CD4-positive, alpha-beta memory T cell (primary cell): ENCODE results near the gene MAD1L1. TPM values are rescaled to one million over a fixed set of nuclear protein-coding genes. Genes with fewer than 3 reads are reported as not detected.

Source experiments
- CTCF ChIA-PET: fragments of 350-600 bp; sonication (Branson Sonifier 250); formaldehyde crosslinking; loops from one replicate; lab custom pipeline; 2021; ENCODE audit warnings: inconsistent platforms; ENCODE audit not compliant: partially characterized antibody; lab: Charles Lee
- POLR2A ChIA-PET: fragments of 350-600 bp; sonication (Branson Sonifier 250); formaldehyde crosslinking; loops from one replicate; lab custom pipeline; 2021; ENCODE audit not compliant: partially characterized antibody; lab: Charles Lee
- DNase-seq, 5 donors: peaks; one replicate each; pipeline versions ENCODE4 v3.0.0 to v3.0.0-alpha.2; 2020 to 2022; ENCODE audit warnings: mixed read lengths in 1 of 5
- H3K27ac ChIP-seq: one replicate; pipeline ENCODE4 v1.7.0; 2013; ENCODE audit warnings: low read depth, low read length
- H3K27me3 ChIP-seq: 2 replicates; pipeline ENCODE4 v1.7.0; 2013; ENCODE audit warnings: mild to moderate bottlenecking, low read length, moderate library complexity; ENCODE audit not compliant: insufficient read depth
- H3K36me3 ChIP-seq: 2 replicates; pipeline ENCODE4 v1.7.0; 2013; ENCODE audit warnings: mild to moderate bottlenecking, low read length, moderate library complexity; ENCODE audit not compliant: insufficient read depth
- H3K4me1 ChIP-seq: 2 replicates; pipeline ENCODE4 v1.7.0; 2013; ENCODE audit warnings: mild to moderate bottlenecking, low read length, moderate library complexity; ENCODE audit not compliant: insufficient read depth
- H3K4me3 ChIP-seq, 2 donors: one replicate each; pipeline ENCODE4 v1.7.0; 2013; ENCODE audit warnings: low read length in 2 of 2, mild to moderate bottlenecking in 1 of 2
- H3K9me3 ChIP-seq, 2 donors: one replicate each; pipeline ENCODE4 v1.7.0; 2013; ENCODE audit warnings: low read length in 2 of 2, control low read depth in 1 of 2; ENCODE audit not compliant: control insufficient read depth in 1 of 2
- H3K27ac Mint-ChIP-seq, 7 donors: one replicate each; pipeline ENCODE4 v1.8.0; 2020 to 2021; ENCODE audit warnings: mixed read lengths in 7 of 7, mild to moderate bottlenecking in 6 of 7, inconsistent platforms in 3 of 7, moderate library complexity in 3 of 7
- H3K27me3 Mint-ChIP-seq, 2 donors: one replicate each; pipeline ENCODE4 v1.8.0; 2020 to 2021; ENCODE audit warnings: mixed read lengths in 2 of 2
- H3K36me3 Mint-ChIP-seq, 2 donors: one replicate each; pipeline ENCODE4 v1.8.0; 2020 to 2021; ENCODE audit warnings: mixed read lengths in 2 of 2, inconsistent platforms in 1 of 2, mild to moderate bottlenecking in 1 of 2
- H3K4me1 Mint-ChIP-seq, 4 donors: one replicate each; pipeline ENCODE4 v1.8.0; 2020 to 2021; ENCODE audit warnings: mixed read lengths in 4 of 4, mild to moderate bottlenecking in 1 of 4
- H3K4me3 Mint-ChIP-seq, 8 donors: one replicate each; pipeline ENCODE4 v1.8.0; 2020 to 2021; ENCODE audit warnings: mixed read lengths in 8 of 8, mild to moderate bottlenecking in 7 of 8, moderate library complexity in 6 of 8, inconsistent platforms in 3 of 8
- H3K9me3 Mint-ChIP-seq, 8 donors: one replicate each; pipeline ENCODE4 v1.8.0; 2020 to 2021; ENCODE audit warnings: mixed read lengths in 8 of 8, mild to moderate bottlenecking in 5 of 8, inconsistent platforms in 3 of 8, moderate library complexity in 1 of 8
- intact Hi-C: fragments of 100-400 bp; cut with micrococcal nuclease; formaldehyde crosslinking; loops from one replicate; pipeline ENCODE4 v1.15.1; 2023
- polyA plus RNA-seq, 2 donors: library from polyadenylated mRNA; unstranded; fragments of 300-500 nt; fragmentation: Illumina TruSeq; gene quantifications; one replicate each; pipeline ENCODE4 v1.2.3, GENCODE V29; 2021
- total RNA-seq, 2 experiments: library from RNA; stranded (reverse); gene quantifications; one replicate each; pipeline ENCODE4 v1.2.3, GENCODE V29; 2021

The MAD1L1 gene
- total and polyA plus RNA-seq, 4 experiments from 2014 or later, result 89.9 to 132 (median 110) TPM

- intact Hi-C loops, result no loop called here
- peaks cover 0 to 10% (median 2%) of the 10 kb centered on the region in 8 donors for H3K9me3 Mint-ChIP-seq
- no peaks in the 10 kb centered on the region for H3K36me3 ChIP-seq
- peaks cover 0 to 9% of the 10 kb centered on the region in 2 donors for H3K9me3 ChIP-seq
- CTCF ChIA-PET, result interaction anchor here (1.9 kb wide), 1 partner anchor 92 kb away, joined by 6 read pairs; no protein-coding TSS in a partner anchor
- H3K27me3 Mint-ChIP-seq, result no peaks in the 10 kb centered on the region
- peaks cover 38 to 49% of the 10 kb centered on the region in 2 donors for H3K36me3 Mint-ChIP-seq
- peaks cover 0 to 4% (median 1%) of the 10 kb centered on the region in 4 donors for H3K4me1 Mint-ChIP-seq
- no peak overlapping the region for H3K4me3 Mint-ChIP-seq
- POLR2A ChIA-PET, result no interaction called here
- no peak overlapping the region for H3K4me3 ChIP-seq
- H3K27me3 ChIP-seq, result no peaks in the 10 kb centered on the region
- no peaks in the 10 kb centered on the region for H3K4me1 ChIP-seq
- DNase-seq, result no peak
- no peak overlapping the region for H3K27ac ChIP-seq
- no peak overlapping the region for H3K27ac Mint-ChIP-seq
Measured at GRCh38 chr7:2196381-2197378, 36.1 kb downstream of the MAD1L1 start.

DNA sequence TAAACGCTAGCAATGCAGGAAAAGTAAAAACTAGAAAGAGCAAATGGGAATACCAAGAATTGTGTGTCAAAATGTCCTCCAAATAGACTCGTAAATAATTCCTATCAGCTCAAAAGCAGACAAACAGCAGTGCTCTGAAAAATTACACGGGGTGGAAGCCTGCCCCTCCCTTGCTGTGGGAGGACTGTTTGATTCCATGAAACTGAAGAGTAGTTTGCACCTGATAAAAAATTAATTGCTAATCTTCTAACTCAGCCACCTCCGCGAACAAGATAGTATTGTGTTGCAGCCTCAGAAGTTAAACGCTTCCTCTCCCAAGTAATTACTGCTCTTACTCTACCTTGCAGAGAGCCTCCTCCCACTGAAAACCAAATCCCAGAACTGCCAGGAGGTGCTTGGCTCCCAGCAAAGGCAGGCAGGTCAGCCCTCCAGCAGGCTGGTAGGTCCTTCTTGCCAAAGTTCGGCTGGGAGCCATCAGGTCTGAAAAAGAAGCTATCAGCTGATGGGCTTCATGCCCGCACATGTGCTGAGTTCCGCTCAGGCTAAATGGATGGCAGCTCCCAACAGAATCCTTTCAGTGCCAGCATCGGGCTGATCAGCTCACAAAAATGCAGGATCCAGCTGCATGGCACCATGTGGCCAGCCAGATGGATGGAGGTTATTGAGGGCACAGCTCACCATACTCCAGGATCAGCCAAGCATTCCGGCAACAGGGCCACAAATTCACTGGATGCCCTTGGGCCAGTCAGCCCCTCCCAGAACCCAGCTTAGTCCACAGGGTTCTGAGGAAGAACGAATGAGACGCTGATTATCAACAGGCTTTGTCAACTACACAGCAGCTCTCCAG, 37.1 kb downstream of the MAD1L1 start:
- Mint-ChIP-seq H3K4me3 (no peak overlapping the region), H3K27ac (no peak overlapping the region), H3K36me3 (peaks cover 41 to 53% of the 10 kb centered on the region in 2 donors), H3K9me3 (peaks cover 0 to 10% (median 2%) of the 10 kb centered on the region in 8 donors), H3K27me3 (no peaks in the 10 kb centered on the region), H3K4me1 (peaks cover 0 to 4% (median 1%) of the 10 kb centered on the region in 4 donors)
- Histone ChIP-seq H3K9me3 (peaks cover 0 to 9% of the 10 kb centered on the region in 2 donors), H3K4me1 (no peaks in the 10 kb centered on the region), H3K27ac (no peak overlapping the region), H3K36me3 (no peaks in the 10 kb centered on the region), H3K4me3 (no peak overlapping the region), H3K27me3 (no peaks in the 10 kb centered on the region)
- ChIA-PET POLR2A (no interaction called here), CTCF (interaction anchor here (0.9 to 1.9 kb wide), 2 partner anchors 10 to 91 kb away, joined by 3 to 6 read pairs; no protein-coding TSS in a partner anchor)
- DNase-seq, result no peak
- intact Hi-C loops, result no loop called here

GRCh38 chr7:2193575-2194305, 39.0 kb downstream of the MAD1L1 start:
- Histone ChIP-seq H3K27ac (no peak overlapping the region), H3K4me1 (no peaks in the 10 kb centered on the region), H3K36me3 (no peaks in the 10 kb centered on the region), H3K9me3 (peaks cover 0 to 9% of the 10 kb centered on the region in 2 donors), H3K4me3 (no peak overlapping the region), H3K27me3 (no peaks in the 10 kb centered on the region)
- intact Hi-C loops, result no loop called here
- ChIA-PET POLR2A (interaction anchor here (0.6 kb wide), 1 partner anchor 162 kb away, joined by 3 read pairs; no protein-coding TSS in a partner anchor), CTCF (no interaction called here)
- no peaks in the 10 kb centered on the region for H3K27me3 Mint-ChIP-seq
- H3K36me3 Mint-ChIP-seq, result peaks cover 49 to 52% of the 10 kb centered on the region in 2 donors
- peaks cover 0 to 14% (median 5%) of the 10 kb centered on the region in 8 donors for H3K9me3 Mint-ChIP-seq
- no peak overlapping the region for H3K4me3 Mint-ChIP-seq
- no peak for DNase-seq
- H3K27ac Mint-ChIP-seq, result no peak overlapping the region
- H3K4me1 Mint-ChIP-seq, result peaks cover 0 to 4% (median under 1%) of the 10 kb centered on the region in 4 donors

- H3K27ac Mint-ChIP-seq, result no peak overlapping the region
Measured at GRCh38 chr7:2192831-2193534, 39.8 kb downstream of the MAD1L1 start.

GRCh38 chr7:2191016-2191415, 41.7 kb downstream of the MAD1L1 start:
- Histone ChIP-seq H3K4me1 (no peaks in the 10 kb centered on the region), H3K27ac (no peak overlapping the region), H3K4me3 (no peak overlapping the region), H3K27me3 (no peaks in the 10 kb centered on the region), H3K9me3 (peaks cover 0 to 9% of the 10 kb centered on the region in 2 donors), H3K36me3 (no peaks in the 10 kb centered on the region)
- Mint-ChIP-seq H3K27me3 (no peaks in the 10 kb centered on the region), H3K4me3 (no peak overlapping the region), H3K36me3 (peaks cover 44 to 45% of the 10 kb centered on the region in 2 donors), H3K4me1 (no peaks in the 10 kb centered on the region), H3K27ac (no peak overlapping the region), H3K9me3 (peaks cover 0 to 12% (median 5%) of the 10 kb centered on the region in 8 donors)
- POLR2A ChIA-PET, result no interaction called here
- intact Hi-C loops, result no loop called here
- CTCF ChIA-PET, result no interaction called here
- no peak for DNase-seq

More at GRCh38 chr7:2192831-2193534, 39.8 kb downstream of the MAD1L1 start:
- H3K9me3 Mint-ChIP-seq, result peaks cover 0 to 14% (median 5%) of the 10 kb centered on the region in 8 donors
- Histone ChIP-seq H3K4me3 (no peak overlapping the region), H3K9me3 (peaks cover 0 to 9% of the 10 kb centered on the region in 2 donors), H3K4me1 (no peaks in the 10 kb centered on the region), H3K36me3 (no peaks in the 10 kb centered on the region), H3K27ac (no peak overlapping the region), H3K27me3 (no peaks in the 10 kb centered on the region)
- intact Hi-C loops, result no loop called here
- peaks cover 54 to 57% of the 10 kb centered on the region in 2 donors for H3K36me3 Mint-ChIP-seq
- H3K4me1 Mint-ChIP-seq, result peaks cover 0 to 4% (median under 1%) of the 10 kb centered on the region in 4 donors
- ChIA-PET CTCF (no interaction called here), POLR2A (no interaction called here)
- H3K27me3 Mint-ChIP-seq, result no peaks in the 10 kb centered on the region
- no peak overlapping the region for H3K4me3 Mint-ChIP-seq
- DNase-seq, result no peak

GRCh38 chr7:2190531-2190930, 42.2 kb downstream of the MAD1L1 start:
- Mint-ChIP-seq H3K27ac (no peak overlapping the region), H3K36me3 (peaks cover 41 to 42% of the 10 kb centered on the region in 2 donors), H3K4me3 (no peak overlapping the region), H3K27me3 (no peaks in the 10 kb centered on the region), H3K9me3 (peaks cover 0 to 10% (median 4%) of the 10 kb centered on the region in 8 donors), H3K4me1 (no peaks in the 10 kb centered on the region)
- no peaks in the 10 kb centered on the region for H3K36me3 ChIP-seq
- ChIA-PET CTCF (no interaction called here), POLR2A (no interaction called here)
- intact Hi-C loops, result no loop called here
- no peak overlapping the region for H3K4me3 ChIP-seq
- H3K9me3 ChIP-seq, result peaks cover 0 to 5% of the 10 kb centered on the region in 2 donors
- no peak overlapping the region for H3K27ac ChIP-seq
- no peaks in the 10 kb centered on the region for H3K27me3 ChIP-seq
- no peaks in the 10 kb centered on the region for H3K4me1 ChIP-seq
- no peak for DNase-seq
